Effector CD4-positive, alpha-beta T cell (primary cell): ENCODE results near the gene CADM2.

Experiments used
- DNase-seq: peaks from one replicate; pipeline ENCODE4 v3.0.0-alpha.2; 2020

CADM2 gene

DNA sequence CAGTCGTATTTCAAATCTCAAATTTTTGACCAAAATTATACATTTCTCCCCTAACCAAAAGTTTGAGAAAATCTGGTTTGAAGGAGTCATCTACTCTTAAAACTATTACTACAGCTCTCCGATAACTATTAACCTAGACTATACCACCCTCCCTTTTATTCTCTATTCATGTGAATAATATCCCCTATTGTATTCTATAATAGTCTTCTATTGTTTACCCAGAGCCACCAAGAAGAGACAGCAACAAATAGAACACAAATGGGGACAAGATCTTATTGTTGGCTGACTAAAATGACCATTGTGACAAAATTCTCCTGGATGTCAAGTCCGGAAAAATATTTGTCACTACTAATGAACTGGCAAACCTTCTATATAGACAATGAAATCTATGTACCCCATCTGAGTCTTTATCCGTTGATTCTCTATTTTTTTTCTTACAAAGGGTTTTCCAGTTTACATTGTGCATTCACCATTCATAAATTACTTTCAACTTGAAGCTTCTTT, 618.0 kb downstream of the CADM2 start:
- DNase-seq = no peak

GRCh38 chr3:85584779-85585356, 626.1 kb downstream of the CADM2 start:
- no peak for DNase-seq

DNA sequence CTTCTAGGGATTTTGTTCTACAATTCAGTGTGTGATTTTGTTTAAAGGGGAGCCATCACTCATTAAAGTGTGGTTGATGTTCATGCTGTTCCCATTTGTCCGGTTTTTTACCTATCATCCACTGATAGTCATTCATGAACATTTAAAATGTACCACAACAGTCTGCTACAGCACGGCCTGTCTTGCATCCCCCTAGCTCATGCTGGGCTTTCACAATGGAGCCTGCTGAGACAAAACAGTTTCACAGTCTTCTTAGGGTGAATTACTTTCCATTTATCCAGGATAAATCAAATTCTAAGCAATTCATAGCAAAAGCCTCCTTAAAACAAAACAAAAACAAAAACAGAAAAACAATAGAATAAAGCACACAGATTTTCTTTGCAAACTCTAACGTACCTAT, 627.2 kb downstream of the CADM2 start:
- no peak for DNase-seq

GRCh38 chr3:85589145-85589544, 630.4 kb downstream of the CADM2 start:
- no peak for DNase-seq

DNA sequence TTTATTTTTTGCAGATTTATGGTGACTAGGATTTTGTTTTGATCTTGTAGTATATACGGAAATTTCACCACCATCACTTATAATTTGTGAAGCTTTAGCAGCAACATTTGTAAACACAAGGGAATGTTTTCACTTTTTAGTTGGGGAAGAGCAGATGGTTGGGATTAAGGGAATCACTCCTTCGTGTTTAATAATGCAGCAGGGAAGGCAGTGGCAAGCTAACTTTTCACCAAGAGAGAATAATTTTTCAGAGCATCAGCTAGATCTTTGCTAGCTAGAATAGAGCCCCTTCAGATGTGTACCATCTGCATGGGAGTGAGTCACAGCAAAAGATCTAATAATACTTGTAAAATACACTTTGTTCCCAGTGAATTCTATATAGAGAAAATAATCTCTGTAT, 632.7 kb downstream of the CADM2 start:
- DNase-seq = no peak

DNA sequence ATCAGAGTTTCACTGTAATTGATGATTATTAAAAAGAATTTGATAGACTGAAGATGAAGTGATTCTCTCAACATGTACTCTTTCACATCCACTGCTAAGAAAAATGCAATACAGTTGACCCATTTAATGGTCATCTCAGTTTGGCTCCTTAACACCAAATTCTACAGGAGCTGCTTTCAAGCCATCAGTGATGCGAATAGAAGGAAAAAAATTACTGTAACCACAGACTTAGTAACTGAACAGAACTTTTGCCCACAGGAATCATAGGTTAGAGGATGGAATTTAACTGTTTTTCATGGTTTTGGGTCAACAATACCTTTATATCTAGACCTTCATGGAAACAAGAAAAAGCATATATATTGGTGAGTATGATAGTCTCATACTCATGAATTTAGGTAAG, 633.5 kb downstream of the CADM2 start:
- no peak for DNase-seq

DNA sequence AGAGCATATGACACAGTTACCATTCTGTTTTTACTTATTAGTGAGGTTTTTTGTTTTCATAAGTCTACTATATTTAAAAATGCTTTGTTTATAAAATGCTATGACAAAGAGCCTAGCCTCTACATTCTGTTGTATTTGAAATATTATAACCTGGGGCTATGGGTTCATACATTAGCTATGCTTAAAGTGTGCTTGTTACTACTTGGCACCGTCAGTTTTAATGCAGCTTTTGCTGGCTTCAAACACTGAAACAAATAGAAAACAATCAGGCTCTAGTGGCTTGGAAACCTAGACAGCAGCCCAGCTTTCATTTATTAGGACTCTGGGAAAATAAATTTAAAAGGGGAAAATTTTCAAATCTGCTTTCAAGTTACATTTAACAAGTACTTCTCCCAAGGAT, 635.9 kb downstream of the CADM2 start:
- DNase-seq = no peak

DNA sequence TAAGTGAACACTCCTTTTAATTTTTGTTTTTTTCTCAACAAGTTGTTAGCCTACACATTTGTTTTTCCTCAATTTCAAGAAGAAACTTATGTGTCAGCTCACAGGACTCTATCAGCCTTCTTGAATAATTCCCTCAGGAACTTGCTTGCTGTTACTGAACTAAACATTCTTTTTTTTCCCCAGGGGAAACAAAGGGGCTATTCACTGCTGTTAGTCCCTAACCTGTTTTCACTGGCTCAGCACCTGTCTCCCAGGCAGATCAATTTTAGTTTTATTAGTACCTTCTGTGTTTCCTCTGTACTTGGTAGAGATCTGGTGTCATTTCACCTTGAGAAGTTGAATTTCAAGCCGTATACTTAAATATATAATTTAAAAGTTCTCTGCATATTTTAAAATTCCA, 644.6 kb downstream of the CADM2 start:
- DNase-seq = no peak

DNA sequence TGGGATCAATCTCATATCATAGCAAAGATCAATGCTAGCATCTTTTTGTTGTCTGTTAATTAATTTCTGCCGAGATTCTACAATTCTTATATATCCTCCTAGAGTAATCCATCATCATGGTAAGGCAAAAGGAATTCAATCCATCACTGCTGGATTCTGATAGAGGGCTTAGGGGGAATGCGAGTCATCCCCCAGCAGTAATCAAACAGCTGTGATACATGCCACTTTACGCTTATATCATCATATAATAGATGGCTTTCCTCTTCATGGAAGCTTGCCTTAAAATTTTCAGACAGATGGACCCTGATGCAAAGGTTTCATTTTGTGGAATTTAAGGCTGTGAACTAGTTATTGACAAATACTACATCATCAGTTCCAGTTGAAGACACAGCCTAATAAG, 645.9 kb downstream of the CADM2 start:
- no peak for DNase-seq

DNA sequence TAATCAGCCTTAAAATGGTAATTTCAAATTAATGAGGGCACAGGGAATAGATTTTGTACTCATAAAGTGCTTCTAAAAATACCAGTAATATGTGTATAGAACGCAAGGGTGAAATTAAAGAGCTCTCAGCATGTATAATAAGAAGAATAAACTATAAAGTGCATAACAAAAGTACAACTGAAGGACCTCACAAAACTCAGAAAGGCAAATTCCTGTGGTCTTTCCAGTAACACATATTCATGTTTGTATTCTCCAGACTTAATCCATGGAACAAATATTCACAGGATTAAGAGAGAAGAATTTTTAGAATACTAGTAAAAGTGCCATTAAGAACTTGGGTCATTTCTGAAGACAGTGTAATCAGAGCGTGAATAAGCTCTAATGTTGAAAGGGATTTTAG, 646.3 kb downstream of the CADM2 start:
- no peak for DNase-seq

- DNase-seq = no peak
Observed at GRCh38 chr3:85626662-85627061, 667.9 kb downstream of the CADM2 start.

DNA sequence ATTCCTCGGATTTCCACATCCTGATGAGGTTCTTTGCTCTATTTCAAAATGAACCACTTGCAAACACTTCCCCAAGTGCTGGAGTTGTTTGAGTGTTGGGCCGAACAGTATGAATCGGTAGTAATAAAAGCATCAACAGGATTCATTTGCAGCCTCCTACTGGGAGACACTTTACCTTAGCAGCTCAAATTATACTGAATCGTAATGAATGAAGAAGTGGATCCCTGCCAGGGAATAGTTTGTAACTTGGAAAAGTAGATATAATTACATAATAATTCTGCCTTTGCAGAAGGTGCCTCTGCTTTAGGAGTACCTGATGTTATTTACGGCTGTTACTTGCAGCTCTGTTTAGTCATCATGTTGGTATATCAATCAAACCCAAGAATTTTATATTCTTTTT, 669.1 kb downstream of the CADM2 start:
- no peak for DNase-seq

DNA sequence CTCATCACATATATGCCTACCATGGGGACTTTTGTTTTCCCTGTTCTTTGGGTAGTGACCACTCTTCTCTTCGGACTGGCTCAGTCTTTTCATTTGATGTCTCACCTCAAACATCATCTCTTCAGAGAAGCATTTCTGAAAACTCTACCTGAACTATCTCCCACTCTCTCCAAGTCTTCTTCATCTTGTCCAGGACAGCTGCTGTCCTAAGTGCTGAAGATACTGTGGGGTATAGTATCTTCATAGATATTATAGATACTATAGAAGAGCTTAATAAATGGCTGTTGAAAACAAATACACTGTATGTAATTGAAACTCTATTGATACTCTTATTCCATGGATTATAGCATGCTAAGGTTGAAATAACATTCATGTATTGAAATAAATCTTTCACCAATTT, 672.3 kb downstream of the CADM2 start:
- DNase-seq = no peak

DNA sequence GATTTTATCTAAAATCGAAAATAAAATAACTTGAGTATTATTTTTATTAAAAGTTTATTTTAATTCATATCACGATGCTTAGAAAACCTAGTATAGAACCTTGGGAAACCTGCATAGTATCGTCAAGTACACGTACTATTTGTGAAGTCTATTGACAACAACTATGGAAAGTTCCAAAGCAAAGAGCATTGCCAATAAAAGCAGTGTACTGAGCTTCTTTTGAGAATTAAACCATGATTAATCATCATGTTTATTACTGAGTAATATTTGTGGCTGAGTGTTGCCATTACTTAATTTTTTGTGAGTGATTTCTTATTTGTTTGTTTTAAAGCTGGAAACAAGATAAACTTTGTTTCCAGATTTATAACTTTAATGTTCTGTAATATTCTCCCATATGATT, 674.1 kb downstream of the CADM2 start:
- no peak for DNase-seq

- no peak for DNase-seq
Observed at GRCh38 chr3:85652360-85652759, 693.6 kb downstream of the CADM2 start.

- DNase-seq = no peak
Observed at GRCh38 chr3:85660451-85660850, 701.7 kb downstream of the CADM2 start.

DNA sequence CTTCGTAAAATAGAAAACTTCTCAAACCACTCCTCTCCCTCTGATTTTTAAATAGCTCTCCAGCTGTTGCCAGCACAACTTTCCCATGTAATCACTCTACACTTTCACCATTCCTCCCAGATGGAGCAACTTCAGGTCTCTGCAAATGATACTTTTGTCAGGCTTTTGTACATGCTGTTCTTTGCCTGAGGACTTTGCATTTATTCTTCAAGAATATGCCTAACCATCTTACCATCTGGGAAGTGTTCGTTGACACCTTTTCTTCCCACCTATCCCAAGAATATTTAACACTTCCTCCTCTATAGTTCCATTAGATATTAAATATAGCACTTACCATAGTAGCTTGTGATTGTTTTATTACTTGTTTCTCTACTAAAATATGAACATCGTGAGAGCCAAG, 703.7 kb downstream of the CADM2 start:
- no peak for DNase-seq

GRCh38 chr3:85667744-85668143, 709.0 kb downstream of the CADM2 start:
- DNase-seq = no peak

DNA sequence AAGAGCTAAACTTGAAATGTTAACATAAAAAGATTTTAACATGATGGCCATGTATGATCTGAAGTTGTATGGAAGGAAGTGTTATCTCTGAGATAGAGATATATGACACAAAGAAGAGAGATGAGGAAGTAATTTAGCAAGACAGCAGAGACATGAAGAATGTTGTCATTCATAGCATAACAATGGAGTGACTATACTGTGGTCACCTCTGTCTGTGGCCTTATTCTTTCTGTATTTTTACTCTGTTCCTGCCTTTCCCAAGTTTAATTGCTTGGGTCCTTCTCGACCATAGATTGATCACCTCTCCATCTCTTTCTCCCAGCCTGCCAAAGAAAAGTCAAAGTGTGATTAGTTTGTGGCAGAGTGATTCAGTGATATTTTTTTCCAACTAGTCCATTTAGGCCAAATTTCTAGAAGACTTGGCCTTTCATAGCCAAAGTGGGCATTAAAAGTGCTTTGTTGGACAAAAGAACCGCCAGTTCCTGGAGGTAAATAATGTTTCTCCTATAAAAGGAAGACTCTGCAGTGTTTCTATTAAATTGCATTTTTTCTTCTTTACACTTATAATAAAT, 711.9 kb downstream of the CADM2 start:
- DNase-seq = no peak

GRCh38 chr3:85672761-85673160, 714.0 kb downstream of the CADM2 start:
- DNase-seq = no peak

GRCh38 chr3:85678713-85679112, 719.9 kb downstream of the CADM2 start:
- no peak for DNase-seq

DNA sequence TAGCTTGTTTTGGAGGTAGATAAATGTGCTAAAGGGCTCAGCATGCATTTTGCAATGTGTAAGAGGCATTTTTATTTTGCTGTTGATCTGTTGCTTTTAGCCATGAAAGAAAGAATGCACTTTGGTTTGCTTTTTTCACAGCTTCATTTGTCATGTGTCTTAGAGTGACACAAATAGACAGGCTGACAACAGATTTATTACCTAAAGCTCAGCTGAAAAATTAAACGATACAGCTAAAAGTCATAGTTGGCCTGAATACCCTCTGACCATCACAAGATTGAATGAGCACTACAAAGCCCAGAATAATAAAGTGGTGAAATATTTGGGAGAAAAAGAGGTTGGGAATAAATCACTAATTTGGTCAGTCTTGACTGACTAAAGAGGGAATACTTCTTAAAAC, 723.1 kb downstream of the CADM2 start:
- no peak for DNase-seq

- DNase-seq = no peak
Observed at GRCh38 chr3:85691196-85691595, 732.4 kb downstream of the CADM2 start.

GRCh38 chr3:85697156-85697555, 738.4 kb downstream of the CADM2 start:
- DNase-seq = no peak

DNA sequence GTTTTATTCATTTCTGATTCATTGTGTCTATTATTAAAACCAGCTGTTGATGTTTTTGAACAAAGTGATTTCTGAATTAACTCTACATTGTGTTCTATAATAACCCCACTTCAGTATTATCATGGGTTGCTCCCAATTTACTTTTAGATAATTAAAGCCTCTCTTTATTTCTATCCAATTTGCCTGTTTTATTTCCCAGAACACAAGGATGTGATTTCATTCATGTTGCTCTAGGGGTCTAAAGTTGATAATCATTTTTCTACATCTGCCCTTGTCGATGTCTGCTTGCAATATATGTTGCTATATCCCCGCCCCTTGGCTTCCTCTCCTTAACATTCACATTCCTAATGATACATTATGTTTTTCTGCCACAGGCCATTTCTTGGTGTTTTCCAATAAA, 747.3 kb downstream of the CADM2 start:
- DNase-seq = no peak
